Measurements from ENCODE around the gene PLAU.

PLAU gene
- 0 to 0.20 reads per million in 2 donors for total RNA-seq

GRCh38 chr10:73910764-73911552 is at the start of gene PLAU:
Gene PLAU, plus strand, starts transcription at chr10:73911132. Its CDS starts 424 bp downstream, at chr10:73911556.
- DNase-seq = peak in 4 of 5 experiments; percentile 11 to 71 (median 23)

GRCh38 chr10:73862011-73862410 is 48.9 kb upstream of the PLAU start:
- no peak for DNase-seq

GRCh38 chr10:73863039-73863817 is 47.7 kb upstream of the PLAU start:
- DNase-seq = no peak

GRCh38 chr10:73864229-73864628 is 46.7 kb upstream of the PLAU start:
- DNase-seq = no peak

GRCh38 chr10:73865107-73865458 is 45.8 kb upstream of the PLAU start:
- peak in 1 of 5 experiments; percentile 40 for DNase-seq

GRCh38 chr10:73865459-73866442 is 45.2 kb upstream of the PLAU start:
- DNase-seq = peak in 3 of 5 experiments; percentile 35 to 87 (median 35)

DNA sequence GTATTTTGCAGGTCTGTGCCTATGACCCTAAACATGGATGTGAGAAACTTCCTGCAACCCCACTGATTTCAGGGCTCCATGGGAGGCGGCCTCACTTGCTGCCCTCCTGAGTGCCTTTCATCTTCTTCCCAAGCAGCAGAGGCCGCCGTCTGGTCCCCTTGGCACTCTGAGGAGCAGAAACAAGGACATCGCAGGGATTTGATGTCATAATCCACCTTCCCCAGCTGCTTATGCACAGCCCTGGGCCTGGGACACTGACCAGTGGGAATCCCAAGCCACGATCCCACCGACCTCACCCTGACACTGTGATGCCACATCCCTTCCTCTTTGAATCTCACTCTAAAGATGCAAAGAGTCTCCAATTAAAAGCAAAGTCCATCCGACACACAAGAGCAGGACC is 44.3 kb upstream of the PLAU start:
- DNase-seq = no peak

GRCh38 chr10:73867126-73867807 is 43.7 kb upstream of the PLAU start:
- DNase-seq = no peak

GRCh38 chr10:73867871-73868631 is 42.9 kb upstream of the PLAU start:
- no peak for DNase-seq

- no peak for DNase-seq
Observed at GRCh38 chr10:73868655-73869195, 42.2 kb upstream of the PLAU start.

- no peak for DNase-seq
Observed at GRCh38 chr10:73871295-73872189, 39.4 kb upstream of the PLAU start.

GRCh38 chr10:73872190-73872710 is 38.7 kb upstream of the PLAU start:
- no peak for DNase-seq

DNA sequence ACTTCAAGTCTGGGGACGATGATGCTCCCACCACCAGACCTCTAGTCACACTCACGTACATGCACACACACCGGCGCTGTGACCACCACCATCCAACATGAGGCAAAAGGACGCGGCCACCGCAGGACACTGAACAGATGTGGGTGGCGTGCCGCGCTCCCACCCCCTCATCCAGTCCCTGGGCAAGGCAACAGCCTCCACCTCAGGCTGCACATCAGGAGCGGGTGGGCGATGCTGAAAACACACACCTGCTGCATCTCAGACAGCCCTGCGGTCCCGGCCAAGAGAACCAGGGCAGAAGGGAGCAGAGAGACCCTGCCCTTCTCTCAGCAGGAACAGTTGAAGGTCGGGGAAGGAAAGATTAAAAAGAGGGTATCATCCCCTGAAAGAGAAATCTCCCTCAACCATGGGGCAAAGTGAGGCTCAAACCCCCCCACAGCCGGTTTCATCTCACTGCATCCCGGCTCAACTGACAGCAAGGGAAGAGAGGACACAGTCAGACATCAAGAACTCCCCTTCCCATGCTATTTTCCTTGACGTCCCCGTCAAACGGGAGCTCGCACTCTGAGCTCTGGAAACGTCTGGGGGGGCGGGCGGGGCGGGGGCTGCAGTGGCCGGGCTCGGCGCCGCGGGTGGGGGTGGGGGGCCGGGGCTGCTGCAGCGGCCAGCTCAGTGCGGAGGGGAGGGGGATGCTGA is 37.6 kb upstream of the PLAU start:
- no peak for DNase-seq

- peak in 1 of 5 experiments; percentile 33 for DNase-seq
Observed at GRCh38 chr10:73873838-73874215, 37.1 kb upstream of the PLAU start.

- peak; percentile 61 to 94 (median 74) for DNase-seq
Observed at GRCh38 chr10:73874267-73875138, 36.4 kb upstream of the PLAU start, which contains the start of gene CAMK2G. Gene CAMK2G, minus strand, starts transcription at chr10:73874555. Its CDS starts 94 bp downstream, at chr10:73874461.

GRCh38 chr10:73875139-73875475 is 35.8 kb upstream of the PLAU start:
- DNase-seq = peak in 2 of 5 experiments; percentile 76 to 78

- no peak for DNase-seq
Observed at GRCh38 chr10:73876157-73876556, 34.8 kb upstream of the PLAU start.

- no peak for DNase-seq
Observed at GRCh38 chr10:73876566-73876965, 34.4 kb upstream of the PLAU start.
